Gastrocnemius medialis (tissue), 4 donors: ENCODE measurements around the gene ELANE. TPM values are rescaled to one million over a fixed set of nuclear protein-coding genes. Genes with fewer than 3 reads are reported as not detected.

Source experiments
- ATAC-seq, 2 donors: fragments of 150-250 bp; one replicate each; pipeline ENCODE4 v1.9.1; 2016
- DNase-seq, 2 donors: peaks; one replicate each; pipeline ENCODE4 v3.0.0-alpha.2; 2019
- H3K27ac ChIP-seq, 4 donors: fragments of 200-600 bp; sonication (generic); 1 replicate in 1 of 4; 2 replicates in 3 of 4; pipeline ENCODE4 v1.5.1; 2016 to 2018; ENCODE audit warnings: mild to moderate bottlenecking in 2 of 4, moderate library complexity in 1 of 4
- H3K27me3 ChIP-seq, 3 donors: fragments of 200-600 bp; sonication (generic) in 2 of 3; 1 replicate in 1 of 3; 2 replicates in 2 of 3; pipeline versions ENCODE4 v1.5.1 to v1.6.0; 2016 to 2019; ENCODE audit warnings: mild to moderate bottlenecking in 1 of 3, moderate library complexity in 1 of 3
- H3K36me3 ChIP-seq, 2 donors: fragments of 200-600 bp; sonication (generic) in 1 of 2; one replicate each; pipeline ENCODE4 v1.5.1; 2017 to 2018
- H3K4me1 ChIP-seq, 2 donors: fragments of 200-600 bp; sonication (generic) in 1 of 2; one replicate each; pipeline ENCODE4 v1.5.1; 2016 to 2017; ENCODE audit warnings: mild to moderate bottlenecking in 2 of 2
- H3K4me3 ChIP-seq, 4 donors: fragments of 200-600 bp; sonication (generic) in 3 of 4; 1 replicate in 1 of 4; 2 replicates in 3 of 4; pipeline ENCODE4 v1.5.1; 2016 to 2019; ENCODE audit warnings: mild to moderate bottlenecking in 2 of 4
- H3K9me3 ChIP-seq, 3 donors: fragments of 200-600 bp; sonication (generic) in 2 of 3; 1 replicate in 1 of 3; 2 replicates in 2 of 3; pipeline ENCODE4 v1.5.1; 2016 to 2019
- CTCF ChIP-seq, 5 experiments: fragments of 450-650 bp in 3 of 5; fragments of 200-600 bp in 2 of 5; sonication (generic) in 2 of 5; IDR thresholded peaks in 4 of 5; conservative IDR thresholded peaks in 1 of 5; 1 replicate in 4 of 5; 2 replicates in 1 of 5; pipeline ENCODE4 v1.5.1; 2016 to 2019; ENCODE audit warnings: antibody characterized with exemption in 5 of 5, mild to moderate bottlenecking in 3 of 5, moderate library complexity in 3 of 5
- POLR2A ChIP-seq, 2 donors: fragments of 450-650 bp; IDR thresholded peaks; one replicate each; pipeline ENCODE4 v1.6.1; 2017; ENCODE audit warnings: antibody characterized with exemption in 2 of 2, mild to moderate bottlenecking in 2 of 2, moderate library complexity in 2 of 2
- in situ Hi-C, 4 donors: fragments of 200-750 bp; cut with MboI; loops; one replicate each; pipeline versions ENCODE4 v1.15.0 to v1.8.0; 2017; ENCODE audit warnings: low sequenced_read_pairs in 4 of 4
- intact Hi-C: fragments of 100-400 bp; cut with DNase I; formaldehyde crosslinking; loops from one replicate; pipeline ENCODE4 v1.15.1; 2023; ENCODE audit warnings: low total_unique reads
- microRNA counts, 2 donors: library from miRNA; unstranded; fragments of <30 nt; microRNA quantifications; one replicate each; lab custom pipeline; 2016
- microRNA-seq, 2 donors: library from miRNA; unstranded; fragments of <30 nt; microRNA quantifications; one replicate each; pipeline ENCODE4, GENCODE V29; 2016; ENCODE audit warnings: borderline replicate concordance in 2 of 2
- total RNA-seq, 4 donors: library from RNA; depleted of rRNA; stranded (reverse); fragments of >200 nt; gene quantifications; one replicate each; pipeline versions ENCODE4 v1.1.0 to v1.2.3, GENCODE V29; 2016

ELANE gene
- total RNA-seq, 4 donors from 2014 or later: 0.46 to 0.84 TPM; not detected in 2

- Histone ChIP-seq H3K27ac (no peak overlapping the region), H3K36me3 (peaks cover 0 to 20% of the 10 kb centered on the region in 2 donors)
- no peak for ATAC-seq
Observed at GRCh38 chr19:903266-903797, 51.2 kb downstream of the ELANE start.

GRCh38 chr19:904545-904944 lies 52.4 kb downstream of the ELANE start:
- Histone ChIP-seq H3K4me3 (no peak overlapping the region), H3K27ac (no peak overlapping the region), H3K27me3 (no peaks in the 10 kb centered on the region), H3K36me3 (peaks cover 0 to 8% of the 10 kb centered on the region in 2 donors), H3K4me1 (no peaks in the 10 kb centered on the region), H3K9me3 (no peaks in the 10 kb centered on the region)
- no peak for ATAC-seq
- in situ Hi-C loops (no loop called here), intact Hi-C loops (no loop called here)
- DNase-seq: no peak
- TF ChIP-seq POLR2A (IDR thresholded peaks at IDR 0.05) (no peak), CTCF (IDR thresholded peaks at IDR 0.05 in 4 of 5, conservative IDR thresholded peaks at IDR 0.05 in 1 of 5) (no peak)

More at GRCh38 chr19:903266-903797, 51.2 kb downstream of the ELANE start:
- H3K27me3 ChIP-seq: no peaks in the 10 kb centered on the region
- DNase-seq: no peak
- no peak for TF ChIP-seq CTCF (IDR thresholded peaks at IDR 0.05 in 4 of 5, conservative IDR thresholded peaks at IDR 0.05 in 1 of 5)
- no peak for TF ChIP-seq POLR2A (IDR thresholded peaks at IDR 0.05)
- H3K9me3 ChIP-seq: no peaks in the 10 kb centered on the region
- intact Hi-C loops: no loop called here
- no peaks in the 10 kb centered on the region for H3K4me1 ChIP-seq
- in situ Hi-C loops: no loop called here
- no peak overlapping the region for H3K4me3 ChIP-seq

MicroRNA genes within 50 kb of the gene (microRNA counts, 767-probe panel; counts per million panel counts)
- 356 to 448 counts per million in 2 donors for microRNA hsa-miR-3187-3p (lab: Ali Mortazavi, UCI)

Small RNA genes lying within 50 kb of the gene (microRNA-seq; reads per million reads assigned to microRNA genes)
- 2.4 to 3.4 reads per million in 2 donors for gene MIR3187
- 0 to 1.2 reads per million in 2 donors for gene MIR4745

Other genes with a start within 250 kb of the ELANE start
- gene POLRMT, start 218.8 kb upstream of the ELANE start, total RNA-seq: 10 to 100 TPM; 43.9 to 83.4 (median 73.8) TPM
- not detected for gene FGF22, start 212.4 kb upstream of the ELANE start, total RNA-seq
- 100 to 1,000 TPM in 3 of 4 donors, 10 to 100 TPM in 1; 72.3 to 148 (median 129) TPM for gene RNF126, start 189.1 kb upstream of the ELANE start, total RNA-seq
- gene FSTL3, start 175.9 kb upstream of the ELANE start, total RNA-seq: 10 to 100 TPM in 3 of 4 donors, 1 to 10 TPM in 1; 7.5 to 20.1 (median 15.9) TPM
- not detected for gene PRSS57, start 156.9 kb upstream of the ELANE start, total RNA-seq
- 10 to 100 TPM in 1 of 4 donors, 1 to 10 TPM in 3; 4.4 to 10.2 (median 7.2) TPM for gene PALM, start 143.4 kb upstream of the ELANE start, total RNA-seq
- 1 to 10 TPM in 1 of 4 donors, not detected in 3; 1.2 TPM for gene MISP, start 101.2 kb upstream of the ELANE start, total RNA-seq
- 10 to 100 TPM; 29.8 to 51.7 (median 36.7) TPM for gene PTBP1, start 54.9 kb upstream of the ELANE start, total RNA-seq
- not detected for gene PLPPR3, start 30.3 kb upstream of the ELANE start, total RNA-seq
- not detected for gene AZU1, start 24.5 kb upstream of the ELANE start, total RNA-seq
- under 1 TPM in 1 of 4 donors, not detected in 3; 0.51 TPM for gene PRTN3, start 11.3 kb upstream of the ELANE start, total RNA-seq
- 100 to 1,000 TPM; 153 to 309 (median 210) TPM for gene CFD, start 7.4 kb downstream of the ELANE start, total RNA-seq
- gene MED16, start 40.9 kb downstream of the ELANE start, total RNA-seq: 10 to 100 TPM; 22.0 to 67.6 (median 54.6) TPM
- not detected for gene RNU6-9, start 41.2 kb downstream of the ELANE start, total RNA-seq
- 10 to 100 TPM; 37.2 to 49.1 (median 44.3) TPM for gene R3HDM4, start 60.9 kb downstream of the ELANE start, total RNA-seq
- not detected for gene KISS1R, start 65.0 kb downstream of the ELANE start, total RNA-seq
- 1 to 10 TPM; 1.8 to 9.9 (median 7.8) TPM for gene ARID3A, start 73.7 kb downstream of the ELANE start, total RNA-seq
- gene WDR18, start 132.0 kb downstream of the ELANE start, total RNA-seq: 10 to 100 TPM in 3 of 4 donors, 1 to 10 TPM in 1; 4.4 to 59.0 (median 28.6) TPM
- not detected for gene GRIN3B, start 148.1 kb downstream of the ELANE start, total RNA-seq
- gene TMEM259, start 168.8 kb downstream of the ELANE start, total RNA-seq: 100 to 1,000 TPM in 3 of 4 donors, 10 to 100 TPM in 1; 98.5 to 150 (median 124) TPM
- not detected for gene RNU6-2, start 169.2 kb downstream of the ELANE start, total RNA-seq
- 10 to 100 TPM in 1 of 4 donors, 1 to 10 TPM in 3; 2.2 to 10.1 (median 4.1) TPM for gene CNN2, start 174.3 kb downstream of the ELANE start, total RNA-seq
- 10 to 100 TPM in 3 of 4 donors, 1 to 10 TPM in 1; 6.0 to 20.0 (median 15.0) TPM for gene ABCA7, start 187.8 kb downstream of the ELANE start, total RNA-seq
- 1 to 10 TPM in 3 of 4 donors, under 1 TPM in 1; 0.83 to 7.6 (median 3.4) TPM for gene ARHGAP45, start 214.9 kb downstream of the ELANE start, total RNA-seq
- 100 to 1,000 TPM; 118 to 263 (median 228) TPM for gene POLR2E, start 243.1 kb downstream of the ELANE start, total RNA-seq